ENCODE data around the gene CBX3.

CBX3 gene

GRCh38 chr7:26165950-26166683 lies 35.4 kb upstream of the CBX3 start:
- TF ChIP-seq GATA2 (IDR thresholded peaks at IDR 0.05; ENCODE audit: low read depth, low read length) = no peak
- no peak for TF ChIP-seq GATA3 (IDR thresholded peaks at IDR 0.05; ENCODE audit: low read depth, low read length)

- TF ChIP-seq GATA2 (IDR thresholded peaks at IDR 0.05; ENCODE audit: low read depth, low read length) = no peak
- no peak for TF ChIP-seq GATA3 (IDR thresholded peaks at IDR 0.05; ENCODE audit: low read depth, low read length)
These were observed 34.8 kb upstream of the CBX3 start for GRCh38 chr7:26166684-26167266.

DNA sequence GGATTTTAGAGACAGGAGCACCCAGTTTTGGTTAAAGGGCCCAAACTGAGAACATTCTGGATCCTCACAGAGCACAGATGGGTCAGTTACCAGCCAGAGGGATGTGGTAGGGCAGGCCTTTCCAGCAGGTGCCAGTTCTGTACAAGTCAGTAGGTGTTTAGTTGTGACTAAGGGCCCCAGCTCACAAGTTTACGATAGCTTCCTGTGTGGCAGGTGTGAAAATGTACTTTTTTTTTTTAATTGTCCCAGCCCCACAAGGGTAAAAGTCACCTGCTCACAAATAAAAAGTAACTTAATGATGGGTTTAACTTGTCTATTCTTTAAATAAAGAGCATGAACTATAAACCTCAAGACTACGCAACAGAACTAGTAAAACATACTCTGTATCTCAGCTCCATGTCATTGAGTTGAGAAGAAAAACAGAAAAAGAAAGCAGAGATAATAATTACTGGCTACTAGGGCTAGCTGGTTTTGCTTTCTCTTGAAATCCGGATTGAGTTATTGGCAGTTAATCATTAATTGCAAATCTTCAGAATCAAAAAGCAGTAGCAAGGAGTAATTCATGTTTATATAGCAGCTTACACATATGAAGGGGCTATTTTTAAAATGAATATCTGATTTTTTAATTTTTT lies 34.1 kb upstream of the CBX3 start:
- TF ChIP-seq GATA2 (IDR thresholded peaks at IDR 0.05; ENCODE audit: low read depth, low read length) (no peak), GATA3 (IDR thresholded peaks at IDR 0.05; ENCODE audit: low read depth, low read length) (no peak)

DNA sequence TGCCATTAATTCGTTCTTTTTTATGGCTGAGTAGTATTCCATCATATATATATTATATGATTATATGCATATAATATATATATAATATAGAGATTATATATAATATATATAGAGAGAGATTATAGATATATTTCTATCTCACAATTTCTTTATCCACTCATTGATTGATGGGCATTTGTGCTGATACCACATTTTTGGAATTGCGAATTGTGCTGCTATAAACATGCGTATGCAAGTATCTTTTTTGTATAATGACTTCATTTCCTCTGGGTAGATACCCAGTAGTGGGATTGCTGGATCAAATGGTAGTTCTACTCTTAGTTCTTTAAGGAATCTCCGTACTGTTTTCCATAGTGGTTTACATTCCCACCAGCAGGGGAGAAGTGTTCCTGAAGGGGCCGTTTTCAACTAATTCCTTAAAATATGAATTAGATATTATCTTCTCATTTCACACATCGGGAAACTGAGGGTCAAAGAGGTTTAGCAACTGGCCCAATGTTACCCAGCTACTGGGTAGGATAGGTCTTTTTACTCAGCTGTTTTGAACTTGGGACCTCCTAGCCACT lies 33.0 kb upstream of the CBX3 start:
- TF ChIP-seq GATA3 (IDR thresholded peaks at IDR 0.05; ENCODE audit: low read depth, low read length) (no peak), GATA2 (IDR thresholded peaks at IDR 0.05; ENCODE audit: low read depth, low read length) (no peak)

- TF ChIP-seq GATA3 (IDR thresholded peaks at IDR 0.05; ENCODE audit: low read depth, low read length) (no peak), GATA2 (IDR thresholded peaks at IDR 0.05; ENCODE audit: low read depth, low read length) (no peak)
These were observed 32.3 kb upstream of the CBX3 start for GRCh38 chr7:26169271-26169670.

DNA sequence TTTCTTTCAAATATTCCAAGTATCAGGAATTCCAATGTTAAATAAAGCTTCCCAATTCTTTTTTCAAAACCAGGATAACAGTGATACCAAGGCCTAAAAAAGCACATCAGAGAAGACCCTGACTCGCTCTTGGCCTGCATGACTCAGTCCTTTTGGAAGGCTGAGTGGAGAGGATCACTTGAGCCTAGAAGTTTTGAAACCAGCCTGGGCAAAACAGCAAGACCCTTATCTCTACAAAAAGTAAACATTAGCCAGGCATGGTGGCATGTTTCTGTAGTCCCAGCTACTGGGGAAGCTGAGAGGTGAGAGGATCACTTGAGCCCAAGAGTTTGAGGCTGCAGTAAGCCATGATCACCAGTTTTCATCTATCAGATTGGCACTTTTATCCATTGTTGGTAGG lies 30.9 kb upstream of the CBX3 start:
- TF ChIP-seq GATA3 (IDR thresholded peaks at IDR 0.05; ENCODE audit: low read depth, low read length) (no peak), GATA2 (IDR thresholded peaks at IDR 0.05; ENCODE audit: low read depth, low read length) (no peak)

- TF ChIP-seq GATA3 (IDR thresholded peaks at IDR 0.05; ENCODE audit: low read depth, low read length) = no peak
- TF ChIP-seq GATA2 (IDR thresholded peaks at IDR 0.05; ENCODE audit: low read depth, low read length) = no peak
These were observed 29.9 kb upstream of the CBX3 start for GRCh38 chr7:26171601-26172000.

GRCh38 chr7:26172048-26172447 lies 29.5 kb upstream of the CBX3 start:
- TF ChIP-seq GATA3 (IDR thresholded peaks at IDR 0.05; ENCODE audit: low read depth, low read length) = no peak
- TF ChIP-seq GATA2 (IDR thresholded peaks at IDR 0.05; ENCODE audit: low read depth, low read length) = no peak

DNA sequence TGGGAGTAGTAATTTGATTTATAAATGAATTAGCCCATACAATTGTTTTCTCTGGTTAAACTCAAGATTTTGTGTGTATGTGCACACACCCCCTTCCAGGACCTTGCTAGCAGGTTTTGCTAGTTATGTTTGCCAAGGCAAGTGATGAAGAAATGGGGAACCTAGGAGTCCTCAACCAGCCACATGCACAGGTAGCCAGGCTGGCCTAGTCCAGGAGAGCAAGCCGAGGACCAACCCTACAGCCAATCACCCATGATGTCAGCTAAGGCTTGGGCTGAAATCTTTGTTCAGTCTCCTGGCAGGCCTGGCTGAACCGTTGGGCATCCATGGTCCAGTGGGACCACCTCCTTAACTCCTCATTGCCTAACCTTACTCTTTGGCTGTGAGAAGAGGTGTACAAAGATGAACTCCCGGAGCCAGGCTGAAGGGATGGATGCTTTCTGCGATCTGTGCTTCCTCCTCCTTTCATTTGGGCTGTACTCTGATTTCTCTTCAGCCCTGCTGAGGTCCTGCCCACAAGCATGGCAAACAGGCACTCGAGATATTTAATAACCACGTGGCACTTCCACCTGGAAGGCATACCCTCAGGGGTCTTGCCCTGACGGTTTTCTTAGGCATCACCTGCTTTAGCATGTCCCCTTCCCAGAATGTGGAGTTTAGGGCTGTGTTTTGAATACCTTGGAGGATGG lies 23.1 kb upstream of the CBX3 start:
- TF ChIP-seq GATA2 (IDR thresholded peaks at IDR 0.05; ENCODE audit: low read depth, low read length) (no peak), GATA3 (IDR thresholded peaks at IDR 0.05; ENCODE audit: low read depth, low read length) (no peak)

- TF ChIP-seq GATA3 (IDR thresholded peaks at IDR 0.05; ENCODE audit: low read depth, low read length) (no peak), GATA2 (IDR thresholded peaks at IDR 0.05; ENCODE audit: low read depth, low read length) (no peak)
These were observed 22.1 kb upstream of the CBX3 start for GRCh38 chr7:26179422-26179821.

DNA sequence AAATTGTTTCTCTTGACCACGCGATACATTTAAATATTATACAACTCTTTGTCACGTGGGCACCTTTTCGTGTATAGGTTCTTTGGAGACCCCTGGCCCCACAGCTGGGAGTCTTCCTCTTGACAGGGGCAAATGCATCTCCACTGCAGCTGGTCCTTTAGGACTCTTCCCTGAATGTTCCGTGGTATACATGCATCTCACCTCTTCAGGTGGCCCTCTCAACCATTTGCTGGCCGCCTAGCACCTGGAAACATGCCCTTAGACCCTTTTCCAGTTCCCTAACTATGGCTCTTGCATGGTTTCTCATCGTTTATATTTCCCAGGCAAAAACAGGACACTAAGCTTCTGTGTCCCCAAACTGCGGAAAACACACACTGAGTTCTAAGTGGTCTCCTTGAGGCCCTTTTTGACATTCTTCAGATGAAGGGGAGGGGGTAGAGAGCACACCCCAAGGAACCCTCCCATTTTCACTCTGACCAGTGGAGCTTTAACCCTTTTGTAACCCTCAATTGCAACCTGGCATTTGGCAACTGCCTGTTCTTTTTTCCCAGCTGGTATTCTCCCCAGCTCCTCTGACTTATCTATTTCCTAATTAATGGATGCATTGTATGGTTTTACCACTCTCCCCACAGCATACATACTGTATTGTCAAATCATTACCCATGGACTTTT lies 21.6 kb upstream of the CBX3 start:
- TF ChIP-seq GATA3 (IDR thresholded peaks at IDR 0.05; ENCODE audit: low read depth, low read length) (no peak), GATA2 (IDR thresholded peaks at IDR 0.05; ENCODE audit: low read depth, low read length) (no peak)

- TF ChIP-seq GATA2 (IDR thresholded peaks at IDR 0.05; ENCODE audit: low read depth, low read length) (no peak), GATA3 (IDR thresholded peaks at IDR 0.05; ENCODE audit: low read depth, low read length) (no peak)
These were observed 20.8 kb upstream of the CBX3 start for GRCh38 chr7:26180792-26181198.

GRCh38 chr7:26181474-26182227 lies 19.9 kb upstream of the CBX3 start:
- TF ChIP-seq GATA3 (IDR thresholded peaks at IDR 0.05; ENCODE audit: low read depth, low read length) = no peak
- TF ChIP-seq GATA2 (IDR thresholded peaks at IDR 0.05; ENCODE audit: low read depth, low read length) = no peak

All from SH-SY5Y (cell line).